H1 (cell line): ENCODE results near the gene TOB2. TPM values are rescaled to one million over a fixed set of nuclear protein-coding genes. Genes with fewer than 3 reads are reported as not detected.

Experiments
- CTCF ChIA-PET: fragments of 300-600 bp; sonication (Branson Sonifier 250); formaldehyde crosslinking; loops from one replicate; lab custom pipeline; 2021; ENCODE audit not compliant: partially characterized antibody; lab: Charles Lee
- POLR2A ChIA-PET: fragments of 300-600 bp; sonication (Branson Sonifier 250); formaldehyde crosslinking; loops from one replicate; lab custom pipeline; 2021; ENCODE audit warnings: inconsistent platforms; ENCODE audit not compliant: partially characterized antibody; lab: Charles Lee
- DNase-seq, 2 experiments: peaks; one replicate each; pipeline versions ENCODE4 v3.0.0 to v3.0.0-alpha.2; 2010 to 2022; ENCODE audit warnings: low spot score in 2 of 2, low read depth in 1 of 2, mixed read lengths in 1 of 2
- FAIRE-seq: peaks from 2 replicates; lab custom pipeline; 2011; peaks lifted over from hg19 to GRCh38; lab: Jason Lieb, UNC
- H2AFZ ChIP-seq: 2 replicates; pipeline ENCODE4 v1.8.1; 2012; ENCODE audit warnings: low read length, inconsistent platforms
- H2AK5ac ChIP-seq: 2 replicates; pipeline ENCODE4 v1.6.1; 2013; ENCODE audit warnings: low read depth, low read length
- H2BK120ac ChIP-seq: replicated peaks from 2 replicates; pipeline ENCODE3; 2013; ENCODE audit warnings: low read depth, low read length, inconsistent platforms
- H2BK12ac ChIP-seq: 2 replicates; pipeline ENCODE4 v1.6.1; 2013; ENCODE audit warnings: low read depth, low read length
- H2BK15ac ChIP-seq: 2 replicates; pipeline ENCODE4 v1.6.1; 2013; ENCODE audit warnings: low read length
- H2BK20ac ChIP-seq: 2 replicates; pipeline ENCODE4 v1.6.1; 2013; ENCODE audit warnings: low read length
- H2BK5ac ChIP-seq: 2 replicates; pipeline ENCODE4 v1.6.1; 2013; ENCODE audit warnings: low read depth, low read length
- H3K14ac ChIP-seq: 2 replicates; pipeline ENCODE4 v1.6.1; 2013; ENCODE audit warnings: inconsistent platforms; ENCODE audit not compliant: insufficient read length
- H3K18ac ChIP-seq: 2 replicates; pipeline ENCODE4 v1.6.1; 2013; ENCODE audit warnings: low read length; ENCODE audit errors: extremely low read depth
- H3K23ac ChIP-seq: 2 replicates; pipeline ENCODE4 v1.6.1; 2013; ENCODE audit warnings: inconsistent platforms; ENCODE audit not compliant: insufficient read length
- H3K23me2 ChIP-seq: 2 replicates; pipeline ENCODE4 v1.6.1; 2013; ENCODE audit warnings: low read depth, low read length
- H3K27ac ChIP-seq: 2 replicates; pipeline ENCODE4 v1.6.1; 2011; ENCODE audit warnings: low read depth, low read length, inconsistent platforms
- H3K27me3 ChIP-seq, 4 experiments: replicated peaks in 1 of 4; 1 replicate in 1 of 4; 2 replicates in 3 of 4; pipeline versions ENCODE4 v1.6.1 to v1.8.1; 2011 to 2013; ENCODE audit warnings: low read length in 3 of 4, mild to moderate bottlenecking in 3 of 4, inconsistent platforms in 2 of 4, mixed read lengths in 2 of 4, moderate library complexity in 1 of 4; ENCODE audit not compliant: control insufficient read depth in 3 of 4, insufficient read depth in 3 of 4; ENCODE audit errors: extremely low read depth in 1 of 4
- H3K36me3 ChIP-seq, 4 experiments: 2 replicates each; pipeline versions ENCODE4 v1.6.1 to v1.8.1; 2011 to 2013; ENCODE audit warnings: mild to moderate bottlenecking in 4 of 4, low read length in 3 of 4, moderate library complexity in 2 of 4, control low read depth in 1 of 4, inconsistent platforms in 1 of 4; ENCODE audit not compliant: insufficient read depth in 4 of 4, control insufficient read depth in 2 of 4
- H3K4ac ChIP-seq: replicated peaks from 2 replicates; pipeline ENCODE3; 2013; ENCODE audit warnings: low read length, low read depth, mixed read lengths, inconsistent platforms; ENCODE audit not compliant: insufficient read length
- H3K4me1 ChIP-seq, 4 experiments: replicated peaks in 1 of 4; 1 replicate in 1 of 4; 2 replicates in 3 of 4; pipeline versions ENCODE4 v1.6.1 to v1.8.1; 2011 to 2013; ENCODE audit warnings: low read length in 3 of 4, inconsistent platforms in 2 of 4, mixed read lengths in 1 of 4; ENCODE audit not compliant: insufficient read depth in 4 of 4, control insufficient read depth in 3 of 4
- H3K4me2 ChIP-seq, 2 experiments: 2 replicates each; pipeline versions ENCODE4 v1.6.1 to v1.8.1; 2011 to 2013; ENCODE audit warnings: low read depth in 2 of 2, low read length in 2 of 2, control low read depth in 1 of 2, inconsistent platforms in 1 of 2, mild to moderate bottlenecking in 1 of 2; ENCODE audit not compliant: insufficient read depth in 1 of 2
- H3K4me3 ChIP-seq, 4 experiments: fragments of 200-600, 300-600 bp in 1 of 4; sonication (generic), shearing (Covaris generic), sonication (Bioruptor Twin) in 1 of 4; 2 replicates each; pipeline versions ENCODE4 v1.5.1 to v1.8.1; 2011 to 2016; ENCODE audit warnings: low read length in 4 of 4, low read depth in 3 of 4, control low read depth in 2 of 4, inconsistent platforms in 2 of 4, mild to moderate bottlenecking in 2 of 4, mixed read lengths in 1 of 4, moderate library complexity in 1 of 4; ENCODE audit not compliant: insufficient read depth in 2 of 4; ENCODE audit errors: extremely low read depth in 1 of 4
- H3K56ac ChIP-seq: replicated peaks from 2 replicates; pipeline ENCODE3; 2013; ENCODE audit warnings: low read depth, mild to moderate bottlenecking, mixed read lengths, low read length, inconsistent platforms; ENCODE audit not compliant: insufficient read length
- H3K79me1 ChIP-seq: 2 replicates; pipeline ENCODE4 v1.6.1; 2013; ENCODE audit warnings: low read depth, low read length, control low read depth
- H3K79me2 ChIP-seq, 2 experiments: 2 replicates each; pipeline versions ENCODE4 v1.6.1 to v1.8.1; 2012 to 2013; ENCODE audit warnings: low read length in 2 of 2, mild to moderate bottlenecking in 2 of 2, inconsistent platforms in 1 of 2; ENCODE audit not compliant: insufficient read depth in 2 of 2, control insufficient read depth in 1 of 2
- H3K9ac ChIP-seq, 4 experiments: replicated peaks in 1 of 4; 1 replicate in 1 of 4; 2 replicates in 3 of 4; pipeline versions ENCODE4 v1.6.1 to v1.8.1; 2011 to 2013; ENCODE audit warnings: low read depth in 3 of 4, low read length in 3 of 4, control low read depth in 2 of 4, mild to moderate bottlenecking in 2 of 4, moderate library complexity in 2 of 4, inconsistent platforms in 1 of 4; ENCODE audit errors: extremely low read depth in 1 of 4
- H3K9me3 ChIP-seq, 2 experiments: 2 replicates each; pipeline versions ENCODE4 v1.6.1 to v1.8.1; 2012 to 2013; ENCODE audit warnings: mild to moderate bottlenecking in 2 of 2, moderate library complexity in 2 of 2, control low read depth in 1 of 2, inconsistent platforms in 1 of 2, low read depth in 1 of 2, low read length in 1 of 2, mixed read lengths in 1 of 2; ENCODE audit not compliant: insufficient read depth in 2 of 2
- H4K20me1 ChIP-seq, 2 experiments: replicated peaks in 1 of 2; 2 replicates each; pipeline versions ENCODE3 to v1.8.1; 2011 to 2013; ENCODE audit warnings: inconsistent platforms in 2 of 2, low read length in 2 of 2, mild to moderate bottlenecking in 1 of 2; ENCODE audit not compliant: insufficient read depth in 2 of 2, control insufficient read depth in 1 of 2
- H4K5ac ChIP-seq: 2 replicates; pipeline ENCODE4 v1.6.1; 2013; ENCODE audit warnings: low read length, low read depth, mixed read lengths, inconsistent platforms; ENCODE audit not compliant: insufficient read length
- H4K8ac ChIP-seq: 2 replicates; pipeline ENCODE4 v1.8.0; 2013; ENCODE audit warnings: mild to moderate bottlenecking, moderate library complexity, low read length, inconsistent platforms; ENCODE audit not compliant: insufficient read depth; ENCODE audit errors: extremely low read depth
- H4K91ac ChIP-seq: replicated peaks from 2 replicates; pipeline ENCODE3; 2013; ENCODE audit warnings: low read length, mixed read lengths, inconsistent platforms; ENCODE audit not compliant: insufficient read length
- ASH2L ChIP-seq: fragments of 200-600, 300-600 bp; sonication (generic); IDR thresholded peaks from one replicate; pipeline ENCODE4 v1.7.1; 2017; ENCODE audit warnings: low read length
- E2F6 ChIP-seq: IDR thresholded peaks from 2 replicates; pipeline ENCODE4 v1.6.1; 2012; ENCODE audit warnings: inconsistent platforms
- EGR1 ChIP-seq: IDR thresholded peaks from 2 replicates; pipeline ENCODE4 v1.6.1; 2011; ENCODE audit warnings: low read depth, low read length, borderline replicate concordance
- EP300 ChIP-seq, 2 experiments: IDR thresholded peaks; 1 replicate in 1 of 2; 2 replicates in 1 of 2; pipeline ENCODE4 v1.6.1; 2011 to 2012; ENCODE audit warnings: low read depth in 2 of 2, low read length in 2 of 2, mild to moderate bottlenecking in 2 of 2, borderline replicate concordance in 1 of 2, inconsistent platforms in 1 of 2, moderate library complexity in 1 of 2
- SUZ12 ChIP-seq: fragments of 200-600 bp; sonication (generic); IDR thresholded peaks from 2 replicates; pipeline ENCODE4 v1.6.1; 2012; ENCODE audit warnings: mild to moderate bottlenecking, inconsistent platforms, low read length, moderate library complexity, mixed read lengths
- TBP ChIP-seq: IDR thresholded peaks from 2 replicates; pipeline ENCODE4 v1.6.1; 2011; ENCODE audit warnings: low read depth, low read length, improper control_type of control experiment
- TCF12 ChIP-seq: IDR thresholded peaks from 2 replicates; pipeline ENCODE4 v1.6.1; 2011; ENCODE audit warnings: low read depth, mild to moderate bottlenecking, low read length
- WGBS, 2 experiments: shearing (Covaris generic) in 1 of 2; methylation state at CpG; one replicate each; pipeline versions ENCODE4 v1.1.6 to v1.1.7; 2013 to 2015; ENCODE audit warnings: low lambda C conversion rate in 2 of 2, mixed read lengths in 2 of 2, inconsistent platforms in 1 of 2, low coverage in 1 of 2, missing lambda C conversion rate in 1 of 2; ENCODE audit not compliant: insufficient replicate concordance in 2 of 2, insufficient coverage in 1 of 2, insufficient read length in 1 of 2; ENCODE audit errors: extremely low coverage in 1 of 2, missing lambda C conversion rate in 1 of 2; 5-methylcytosine and 5-hydroxymethylcytosine counted together
- polyA plus RNA-seq, 7 experiments: library from polyadenylated mRNA; depleted of rRNA in 3 of 7; stranded (reverse) in 5 of 7; unstranded in 2 of 7; fragments of >200 nt in 5 of 7; fragments of 200-250 nt in 2 of 7; gene quantifications; 1 replicate in 5 of 7; 2 replicates in 1 of 7; 4 replicates in 1 of 7; pipeline versions ENCODE4 v1.2.1 to v1.2.3, GENCODE V29; 2011 to 2013; ENCODE audit warnings: missing spikeins in 2 of 7, mixed read lengths in 2 of 7
- total RNA-seq: library from RNA; stranded (reverse); fragmentation: NEBNext Ultra II Directional; extraction: Animal tissue kit (Norgen Biotek cat#: 25700); gene quantifications from 2 replicates; pipeline ENCODE4 v1.2.1, GENCODE V29; 2021
- TF ChIP-seq, protein P1 (sequence below): IDR thresholded peaks from 2 replicates; pipeline ENCODE4 v1.6.1; 2011; ENCODE audit warnings: low read depth, mild to moderate bottlenecking, low read length; ENCODE audit not compliant: insufficient read depth
- TF ChIP-seq, protein P2 (sequence below): IDR thresholded peaks from 2 replicates; pipeline ENCODE4 v1.6.1; 2011; ENCODE audit warnings: low read length, improper control_type of control experiment

Gene TOB2
- total and polyA plus RNA-seq, 2 of the 8 experiments (the other 6 are each of a cell fraction or from before 2014, with no cell fraction given): 27.0 to 54.1 TPM

DNA sequence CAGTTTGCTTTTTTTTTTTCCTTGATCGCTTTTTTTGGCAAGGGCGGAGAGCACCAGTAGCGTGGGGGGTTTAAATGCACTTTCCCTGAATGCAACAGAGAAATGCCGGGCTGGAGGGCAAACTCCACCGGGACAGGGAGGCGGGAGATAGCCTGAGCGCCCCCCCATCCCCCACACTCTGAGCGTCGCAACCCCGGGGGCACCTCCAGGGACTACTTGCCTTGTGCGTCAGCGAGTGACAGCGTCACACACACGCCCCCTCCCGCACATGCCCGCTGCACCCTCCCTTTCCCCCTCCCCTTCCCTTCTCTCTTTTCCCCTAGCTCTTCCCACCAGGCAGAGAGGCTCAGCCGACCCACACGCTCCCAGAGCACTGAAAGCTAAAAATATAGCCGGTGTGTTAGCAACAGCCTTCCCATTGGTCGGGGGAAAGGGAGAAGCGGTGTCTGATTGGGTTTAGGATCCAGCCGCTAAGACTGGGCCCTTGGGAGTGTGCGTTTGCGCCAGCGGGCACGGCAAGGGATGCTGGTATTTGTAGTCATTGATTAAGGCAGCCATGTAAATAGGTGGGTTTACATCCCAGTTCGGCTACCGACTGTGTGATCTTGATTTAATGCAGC lies 1.7 kb upstream of the TOB2 start:
- peak overlapping the region; percentile 88 to 92 for H3K4me2 ChIP-seq
- no peak for TF ChIP-seq SUZ12
- TF ChIP-seq, protein P1, sequence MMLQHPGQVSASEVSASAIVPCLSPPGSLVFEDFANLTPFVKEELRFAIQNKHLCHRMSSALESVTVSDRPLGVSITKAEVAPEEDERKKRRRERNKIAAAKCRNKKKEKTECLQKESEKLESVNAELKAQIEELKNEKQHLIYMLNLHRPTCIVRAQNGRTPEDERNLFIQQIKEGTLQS: no peak
- peak; percentile 93 for TF ChIP-seq TBP
- TF ChIP-seq EP300 (IDR thresholded peaks at IDR 0.05; ENCODE audit: borderline replicate concordance in 1 of 2, low read depth in 2 of 2, low read length in 2 of 2): no peak
- TF ChIP-seq, protein P2, sequence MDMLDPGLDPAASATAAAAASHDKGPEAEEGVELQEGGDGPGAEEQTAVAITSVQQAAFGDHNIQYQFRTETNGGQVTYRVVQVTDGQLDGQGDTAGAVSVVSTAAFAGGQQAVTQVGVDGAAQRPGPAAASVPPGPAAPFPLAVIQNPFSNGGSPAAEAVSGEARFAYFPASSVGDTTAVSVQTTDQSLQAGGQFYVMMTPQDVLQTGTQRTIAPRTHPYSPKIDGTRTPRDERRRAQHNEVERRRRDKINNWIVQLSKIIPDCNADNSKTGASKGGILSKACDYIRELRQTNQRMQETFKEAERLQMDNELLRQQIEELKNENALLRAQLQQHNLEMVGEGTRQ: no peak
- no peak for TF ChIP-seq TCF12
- TF ChIP-seq EGR1: no peak
- TF ChIP-seq E2F6: no peak
- no peak for TF ChIP-seq ASH2L

More for the DNA sequence above, 1.7 kb upstream of the TOB2 start:
- H3K27ac ChIP-seq: peak overlapping the region; percentile 96
- peaks cover 14 to 30% of the 10 kb centered on the region in 2 experiments for H3K79me2 ChIP-seq
- H3K23ac ChIP-seq: no peak overlapping the region
- no peak overlapping the region for H2BK20ac ChIP-seq
- peaks cover 0 to 3% (median 0%) of the 10 kb centered on the region in 4 experiments; a peak in 1 of 8 replicates for H3K36me3 ChIP-seq
- peak overlapping the region; percentile 99 for H2BK5ac ChIP-seq
- H4K8ac ChIP-seq: peak overlapping the region; percentile 98; the same call in 1 of the 2 replicates
- H2BK120ac ChIP-seq: no peak overlapping the region
- FAIRE-seq (peak; percentile 98), DNase-seq (peak; percentile 87 to 97)
- peak overlapping the region; percentile 97 for H3K4ac ChIP-seq
- peaks cover 0 to 3% of the 10 kb centered on the region in 2 experiments for H4K20me1 ChIP-seq
- H3K23me2 ChIP-seq: peaks cover 29% of the 10 kb centered on the region
- H3K18ac ChIP-seq: peak overlapping the region; percentile 93
- H4K5ac ChIP-seq: peak overlapping the region; percentile 42
- H2BK12ac ChIP-seq: peak overlapping the region; percentile 87
- H3K14ac ChIP-seq: no peak overlapping the region
- ChIA-PET POLR2A (interaction anchor here (0.6 to 28.8 kb wide), 27 partner anchors 9 to 355 kb away, joined by 3 to 887 read pairs (median 3); partner anchors contain the start of genes ACO2, EP300, PHF5A and SNU13), CTCF (interaction anchor here (0.6 to 2.4 kb wide), 6 partner anchors 14 to 107 kb away, joined by 3 to 14 read pairs (median 4); no protein-coding TSS in a partner anchor)
- peak overlapping the region; percentile 91 to 99 (median 94) for H3K9ac ChIP-seq
- WGBS, 2 experiments: 4% methylated on average over 22 of the region's 28 CpGs; no CpG with 5 or more reads in 1 of the 2 experiments
- H3K9me3 ChIP-seq: no peaks in the 10 kb centered on the region
- H2AK5ac ChIP-seq: no peak overlapping the region
- H4K91ac ChIP-seq: peak overlapping the region; percentile 91
- peaks cover 0 to 7% (median 4%) of the 10 kb centered on the region in 4 experiments; a peak in 5 of 7 replicates for H3K4me1 ChIP-seq
- peak overlapping the region; percentile 97 for H3K56ac ChIP-seq
- peak overlapping the region; percentile 72; the same call in 1 of the 2 replicates for H2BK15ac ChIP-seq
- H3K4me3 ChIP-seq: peak overlapping the region; percentile 67 to 100 (median 96)
- no peaks in the 10 kb centered on the region for H3K27me3 ChIP-seq
- H2AFZ ChIP-seq: no peak overlapping the region
- peaks cover 6% of the 10 kb centered on the region; the same call in 1 of the 2 replicates for H3K79me1 ChIP-seq
